ENCODE results near the gene KNSTRN.

The KNSTRN gene

GRCh38 chr15:40436892-40437751, 54.6 kb downstream of the KNSTRN start:
- DNase-seq: no peak
- peak overlapping the region; percentile 84; the same call in 1 of the 2 replicates for H3K4me2 ChIP-seq (ENCODE audit: low read depth, low read length)
- H3K4me1 ChIP-seq (ENCODE audit: low read length): no peaks in the 10 kb centered on the region
- no peaks in the 10 kb centered on the region for H3K9me2 ChIP-seq (replicated peaks; ENCODE audit: insufficient read depth, low read length)
- H3K9ac ChIP-seq (ENCODE audit: low read length): no peak overlapping the region
- H3K9me3 ChIP-seq (replicated peaks; ENCODE audit: insufficient read depth, low read length): no peaks in the 10 kb centered on the region
- peaks cover 5% of the 10 kb centered on the region for H3K79me2 ChIP-seq (ENCODE audit: low read length)
- H3K4me3 ChIP-seq (ENCODE audit: low read length): no peak overlapping the region; the same call in 1 of the 2 replicates
- H2AFZ ChIP-seq (ENCODE audit: low read length): peak overlapping the region; percentile 62; the same call in 1 of the 2 replicates
- peaks cover 33% of the 10 kb centered on the region for H3K27me3 ChIP-seq (replicated peaks; ENCODE audit: insufficient read depth, low read length)
- no peaks in the 10 kb centered on the region for H3K36me3 ChIP-seq (replicated peaks; ENCODE audit: insufficient read depth, low read length)
- H3K27ac ChIP-seq (ENCODE audit: low read length): no peak overlapping the region
- no peak for TF ChIP-seq EZH2 (optimal IDR thresholded peaks at IDR 0.05; ENCODE audit: low read depth, low read length)
- no peak for TF ChIP-seq EZH2phosphoT487 (IDR thresholded peaks at IDR 0.05; ENCODE audit: low read length)
- TF ChIP-seq, protein P1, sequence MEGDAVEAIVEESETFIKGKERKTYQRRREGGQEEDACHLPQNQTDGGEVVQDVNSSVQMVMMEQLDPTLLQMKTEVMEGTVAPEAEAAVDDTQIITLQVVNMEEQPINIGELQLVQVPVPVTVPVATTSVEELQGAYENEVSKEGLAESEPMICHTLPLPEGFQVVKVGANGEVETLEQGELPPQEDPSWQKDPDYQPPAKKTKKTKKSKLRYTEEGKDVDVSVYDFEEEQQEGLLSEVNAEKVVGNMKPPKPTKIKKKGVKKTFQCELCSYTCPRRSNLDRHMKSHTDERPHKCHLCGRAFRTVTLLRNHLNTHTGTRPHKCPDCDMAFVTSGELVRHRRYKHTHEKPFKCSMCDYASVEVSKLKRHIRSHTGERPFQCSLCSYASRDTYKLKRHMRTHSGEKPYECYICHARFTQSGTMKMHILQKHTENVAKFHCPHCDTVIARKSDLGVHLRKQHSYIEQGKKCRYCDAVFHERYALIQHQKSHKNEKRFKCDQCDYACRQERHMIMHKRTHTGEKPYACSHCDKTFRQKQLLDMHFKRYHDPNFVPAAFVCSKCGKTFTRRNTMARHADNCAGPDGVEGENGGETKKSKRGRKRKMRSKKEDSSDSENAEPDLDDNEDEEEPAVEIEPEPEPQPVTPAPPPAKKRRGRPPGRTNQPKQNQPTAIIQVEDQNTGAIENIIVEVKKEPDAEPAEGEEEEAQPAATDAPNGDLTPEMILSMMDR (IDR thresholded peaks at IDR 0.05; ENCODE audit: low read length): no peak
- H4K20me1 ChIP-seq (ENCODE audit: insufficient read depth, low read length): no peaks in the 10 kb centered on the region
- peaks cover 12% of the 10 kb centered on the region for H3F3A ChIP-seq (ENCODE audit: insufficient read depth, low read length)

DNA sequence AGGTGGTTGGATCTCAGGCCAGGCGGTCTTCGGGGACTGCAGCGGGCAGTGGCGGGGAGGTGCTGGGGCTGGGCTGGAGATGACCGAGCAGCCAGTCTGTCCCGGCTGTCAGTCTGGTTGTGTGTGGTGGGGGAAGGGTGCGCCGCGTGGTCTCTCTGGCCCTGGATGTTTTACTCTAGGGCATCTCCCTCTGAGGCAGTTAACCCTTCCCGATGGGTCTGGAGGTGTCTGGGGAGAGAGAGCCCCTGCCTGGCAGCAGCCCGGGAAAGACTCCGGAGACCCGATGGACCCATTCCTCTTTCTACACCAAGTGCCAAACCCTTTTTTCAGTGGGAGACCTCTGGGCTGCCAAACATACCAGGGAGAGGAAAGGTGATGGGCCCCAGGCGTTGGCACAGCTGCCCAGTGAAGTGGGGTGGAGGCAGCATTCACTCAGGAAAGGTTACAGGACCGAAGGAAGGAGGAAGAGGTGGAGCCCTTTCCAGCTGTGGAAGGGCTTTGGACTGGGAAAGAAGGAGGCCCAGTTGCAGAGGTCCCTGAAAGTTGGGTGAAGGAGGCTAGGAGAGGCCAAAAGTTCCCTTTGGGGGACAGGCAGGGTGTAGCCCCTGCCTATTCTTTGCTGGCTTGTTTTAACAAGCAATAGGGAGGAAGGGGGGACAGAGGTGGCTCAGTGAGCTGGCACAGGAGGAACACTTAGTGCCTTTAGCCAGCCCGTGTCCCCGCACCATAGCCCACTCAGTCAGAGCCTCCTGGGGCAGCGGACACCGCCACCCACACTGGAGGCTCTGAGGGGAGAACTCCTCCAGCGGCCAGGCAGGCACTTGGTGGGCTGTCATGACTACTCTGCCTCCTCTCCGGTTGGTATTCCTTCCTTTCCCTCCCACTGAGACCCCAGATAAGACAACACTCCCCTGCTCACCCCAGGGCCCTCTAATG, 55.5 kb downstream of the KNSTRN start:
- no peaks in the 10 kb centered on the region for H3K9me2 ChIP-seq (replicated peaks; ENCODE audit: insufficient read depth, low read length)
- H3K27ac ChIP-seq (ENCODE audit: low read length): no peak overlapping the region
- H3K4me1 ChIP-seq (ENCODE audit: low read length): no peaks in the 10 kb centered on the region
- TF ChIP-seq EZH2phosphoT487 (IDR thresholded peaks at IDR 0.05; ENCODE audit: low read length) (no peak), EZH2 (optimal IDR thresholded peaks at IDR 0.05; ENCODE audit: low read depth, low read length) (no peak)
- TF ChIP-seq, protein P1 (IDR thresholded peaks at IDR 0.05; ENCODE audit: low read length): no peak
- no peak overlapping the region for H3K4me3 ChIP-seq (ENCODE audit: low read length)
- no peaks in the 10 kb centered on the region for H3K9me3 ChIP-seq (replicated peaks; ENCODE audit: insufficient read depth, low read length)
- no peak overlapping the region for H3K4me2 ChIP-seq (ENCODE audit: low read depth, low read length)
- no peaks in the 10 kb centered on the region for H3K36me3 ChIP-seq (replicated peaks; ENCODE audit: insufficient read depth, low read length)
- peaks cover 14% of the 10 kb centered on the region for H3K79me2 ChIP-seq (ENCODE audit: low read length)
- peaks cover 16% of the 10 kb centered on the region for H3F3A ChIP-seq (ENCODE audit: insufficient read depth, low read length)
- H3K9ac ChIP-seq (ENCODE audit: low read length): no peak overlapping the region
- no peak for DNase-seq
- 0 out of 2 replicates have a peak, but pooled peaks cover 5% of the 10 kb centered on the region for H4K20me1 ChIP-seq (ENCODE audit: insufficient read depth, low read length)
- H2AFZ ChIP-seq (ENCODE audit: low read length): no peak overlapping the region
- H3K27me3 ChIP-seq (replicated peaks; ENCODE audit: insufficient read depth, low read length): peaks cover 33% of the 10 kb centered on the region

- Histone ChIP-seq H2AFZ (ENCODE audit: low read length) (no peak overlapping the region), H3K9ac (ENCODE audit: low read length) (no peak overlapping the region)
- no peak for DNase-seq
These were observed 56.2 kb downstream of the KNSTRN start for GRCh38 chr15:40438712-40439111.

More at GRCh38 chr15:40438712-40439111, 56.2 kb downstream of the KNSTRN start:
- Histone ChIP-seq H3K27me3 (replicated peaks; ENCODE audit: insufficient read depth, low read length) (peaks cover 33% of the 10 kb centered on the region), H3K4me3 (ENCODE audit: low read length) (no peak overlapping the region), H4K20me1 (ENCODE audit: insufficient read depth, low read length) (0 out of 2 replicates have a peak, but pooled peaks cover 5% of the 10 kb centered on the region), H3K79me2 (ENCODE audit: low read length) (peaks cover 21% of the 10 kb centered on the region), H3K9me3 (replicated peaks; ENCODE audit: insufficient read depth, low read length) (no peaks in the 10 kb centered on the region), H3K4me2 (ENCODE audit: low read depth, low read length) (no peak overlapping the region), H3K9me2 (replicated peaks; ENCODE audit: insufficient read depth, low read length) (no peaks in the 10 kb centered on the region), H3K36me3 (replicated peaks; ENCODE audit: insufficient read depth, low read length) (no peaks in the 10 kb centered on the region), H3F3A (ENCODE audit: insufficient read depth, low read length) (peaks cover 16% of the 10 kb centered on the region), H3K27ac (ENCODE audit: low read length) (no peak overlapping the region), H3K4me1 (ENCODE audit: low read length) (no peaks in the 10 kb centered on the region)
- TF ChIP-seq, protein P1 (IDR thresholded peaks at IDR 0.05; ENCODE audit: low read length): no peak
- no peak for TF ChIP-seq EZH2phosphoT487 (IDR thresholded peaks at IDR 0.05; ENCODE audit: low read length)
- no peak for TF ChIP-seq EZH2 (optimal IDR thresholded peaks at IDR 0.05; ENCODE audit: low read depth, low read length)

All from MM.1S (cell line).